Fibroblast of skin of left quadriceps (primary cell): ENCODE measurements around the gene ARID1B.

Experiments
- DNase-seq, 2 experiments: peaks; one replicate each; pipeline ENCODE4 v3.0.0-alpha.2; 2013; ENCODE audit warnings: low read depth in 2 of 2

ARID1B gene

GRCh38 chr6:156791320-156791850, 14.2 kb downstream of the ARID1B start:
- peak in 1 of 2 experiments; percentile 40 for DNase-seq

- DNase-seq: no peak
Measured at GRCh38 chr6:156793200-156793599, 16.0 kb downstream of the ARID1B start.

GRCh38 chr6:156794546-156795354, 17.6 kb downstream of the ARID1B start:
- no peak for DNase-seq

- DNase-seq: no peak
Measured at GRCh38 chr6:156795825-156796224, 18.6 kb downstream of the ARID1B start.

GRCh38 chr6:156796627-156797026, 19.4 kb downstream of the ARID1B start:
- DNase-seq: no peak

GRCh38 chr6:156797901-156798735, 20.9 kb downstream of the ARID1B start:
- no peak for DNase-seq

- no peak for DNase-seq
Measured at GRCh38 chr6:156801712-156802111, 24.5 kb downstream of the ARID1B start.

GRCh38 chr6:156803353-156803752, 26.2 kb downstream of the ARID1B start:
- DNase-seq: no peak

GRCh38 chr6:156804402-156804801, 27.2 kb downstream of the ARID1B start:
- no peak for DNase-seq

GRCh38 chr6:156806155-156806554, 29.0 kb downstream of the ARID1B start:
- no peak for DNase-seq

GRCh38 chr6:156807028-156807427, 29.9 kb downstream of the ARID1B start:
- DNase-seq: no peak

- DNase-seq: no peak
Measured at GRCh38 chr6:156807795-156808194, 30.6 kb downstream of the ARID1B start.

- DNase-seq: no peak
Measured at GRCh38 chr6:156808287-156808686, 31.1 kb downstream of the ARID1B start.

- no peak for DNase-seq
Measured at GRCh38 chr6:156809034-156809433, 31.9 kb downstream of the ARID1B start.

GRCh38 chr6:156809446-156810178, 32.4 kb downstream of the ARID1B start:
- DNase-seq: no peak

GRCh38 chr6:156814036-156814581, 36.9 kb downstream of the ARID1B start:
- no peak for DNase-seq

GRCh38 chr6:156816505-156816904, 39.3 kb downstream of the ARID1B start:
- DNase-seq: no peak

- DNase-seq: no peak
Measured at GRCh38 chr6:156820089-156820798, 43.1 kb downstream of the ARID1B start.

GRCh38 chr6:156821707-156822106, 44.5 kb downstream of the ARID1B start:
- DNase-seq: no peak

GRCh38 chr6:156822747-156823206, 45.6 kb downstream of the ARID1B start:
- DNase-seq: no peak

GRCh38 chr6:156824142-156824541, 47.0 kb downstream of the ARID1B start:
- no peak for DNase-seq
